GM12892 (cell line): ENCODE results near the gene FRY.

Experiments
- POLR2A ChIP-seq: IDR thresholded peaks from 2 replicates; pipeline ENCODE4 v1.6.1; 2011; ENCODE audit warnings: low read depth, low read length, control low read depth
- POLR2AphosphoS5 ChIP-seq: IDR thresholded peaks from 2 replicates; pipeline ENCODE4 v1.6.1; 2011; ENCODE audit warnings: low read depth, low read length, control low read depth
- TAF1 ChIP-seq: IDR thresholded peaks from 2 replicates; pipeline ENCODE4 v1.6.1; 2011; ENCODE audit warnings: low read depth, mild to moderate bottlenecking, control low read depth, low read length, borderline replicate concordance

DNA sequence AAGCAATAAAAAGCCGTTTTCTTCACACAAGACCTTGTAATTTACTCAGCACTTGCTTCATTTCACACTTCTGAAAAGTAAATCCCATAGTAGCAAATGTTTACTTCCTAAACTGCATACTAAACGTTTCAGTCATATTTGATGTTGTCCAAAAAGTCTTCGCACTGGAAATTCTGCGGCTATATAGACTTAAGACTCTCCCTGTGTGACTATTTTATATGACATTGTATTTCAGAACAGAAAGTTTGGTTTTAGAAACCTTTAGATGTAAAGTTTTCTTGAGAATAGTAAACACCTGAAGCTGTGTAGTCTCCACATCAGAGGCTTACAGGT lies 254.0 kb downstream of the FRY start:
- TF ChIP-seq POLR2A (no peak), TAF1 (no peak), POLR2AphosphoS5 (no peak)
